Measurements from ENCODE around the gene ST3GAL3. TPM values are rescaled to one million over a fixed set of nuclear protein-coding genes. Genes with fewer than 3 reads are reported as not detected.

The ST3GAL3 gene
- total RNA-seq, 1 donor from 2014 or later, result 11.4 TPM

GRCh38 chr1:43945674-43946235, 238.4 kb downstream of the ST3GAL3 start:
- H3K4me1 ChIP-seq (ENCODE audit: insufficient read depth, low read length), result peaks cover 10% of the 10 kb centered on the region
- H3K4me2 ChIP-seq (ENCODE audit: low read length), result peak overlapping the region; percentile 87
- H3K4me3 Mint-ChIP-seq (ENCODE audit: unreplicated experiment), result peak overlapping the region; percentile 91
- peaks cover 30% of the 10 kb centered on the region for H4K20me1 ChIP-seq (ENCODE audit: insufficient read depth, low read length)
- peaks cover 7% of the 10 kb centered on the region for H3K4me1 Mint-ChIP-seq (ENCODE audit: low read depth, unreplicated experiment)
- peak overlapping the region; percentile 77 for H3K27ac Mint-ChIP-seq (ENCODE audit: unreplicated experiment)
- DNase-seq (ENCODE audit: low read depth) (no peak), FAIRE-seq (no peak)
- peak overlapping the region; percentile 63 for H3K4me3 ChIP-seq (ENCODE audit: insufficient read depth, low read depth, low read length)
- H3K27ac ChIP-seq (ENCODE audit: low read depth, low read length), result no peak overlapping the region
- no peaks in the 10 kb centered on the region for H3K9me3 ChIP-seq (ENCODE audit: insufficient read depth, low read depth, low read length)
- no peaks in the 10 kb centered on the region for H3K9me3 Mint-ChIP-seq (ENCODE audit: unreplicated experiment)
- no peaks in the 10 kb centered on the region for H3K27me3 ChIP-seq (ENCODE audit: insufficient read depth, low read length)
- H3K9ac ChIP-seq (ENCODE audit: low read length), result peak overlapping the region; percentile 96
- no peaks in the 10 kb centered on the region for H3K36me3 ChIP-seq (ENCODE audit: insufficient read depth, low read length)
- peaks cover 8% of the 10 kb centered on the region for H3K36me3 Mint-ChIP-seq (ENCODE audit: low read depth, unreplicated experiment)
- peaks cover 30% of the 10 kb centered on the region for H3K79me2 ChIP-seq (ENCODE audit: insufficient read depth, low read length)
- no peaks in the 10 kb centered on the region for H3K27me3 Mint-ChIP-seq (ENCODE audit: low read depth, unreplicated experiment)
- H2AFZ ChIP-seq (ENCODE audit: low read depth, low read length), result peak overlapping the region; percentile 95
- TF ChIP-seq EZH2 (IDR thresholded peaks at IDR 0.05; ENCODE audit: insufficient read depth, low read length) (no peak), CTCF (IDR thresholded peaks at IDR 0.05; ENCODE audit: insufficient read depth, low read depth, low read length) (no peak)

- Histone ChIP-seq H2AFZ (ENCODE audit: low read depth, low read length) (peak within 1 kb of the TSS; percentile 95), H3K9me3 (ENCODE audit: insufficient read depth, low read depth, low read length) (no peaks in the 10 kb centered on the region), H3K27ac (ENCODE audit: low read depth, low read length) (peak within 1 kb of the TSS; percentile 99), H3K4me2 (ENCODE audit: low read length) (peak within 1 kb of the TSS; percentile 87), H3K9ac (ENCODE audit: low read length) (peak within 1 kb of the TSS; percentile 96), H3K4me3 (ENCODE audit: insufficient read depth, low read depth, low read length) (peak within 1 kb of the TSS; percentile 63), H3K4me1 (ENCODE audit: insufficient read depth, low read length) (peaks cover 10% of the 10 kb centered on the region), H3K79me2 (ENCODE audit: insufficient read depth, low read length) (peaks cover 30% of the 10 kb centered on the region), H3K36me3 (ENCODE audit: insufficient read depth, low read length) (no peaks in the 10 kb centered on the region), H3K27me3 (ENCODE audit: insufficient read depth, low read length) (no peaks in the 10 kb centered on the region), H4K20me1 (ENCODE audit: insufficient read depth, low read length) (peaks cover 36% of the 10 kb centered on the region)
- peak; percentile 42 for TF ChIP-seq CTCF (IDR thresholded peaks at IDR 0.05; ENCODE audit: insufficient read depth, low read depth, low read length)
- no peak for TF ChIP-seq EZH2 (IDR thresholded peaks at IDR 0.05; ENCODE audit: insufficient read depth, low read length)
- Mint-ChIP-seq H3K4me1 (ENCODE audit: low read depth, unreplicated experiment) (peaks cover 8% of the 10 kb centered on the region), H3K4me3 (ENCODE audit: unreplicated experiment) (peak within 1 kb of the TSS; percentile 91), H3K27me3 (ENCODE audit: low read depth, unreplicated experiment) (no peaks in the 10 kb centered on the region), H3K9me3 (ENCODE audit: unreplicated experiment) (no peaks in the 10 kb centered on the region), H3K27ac (ENCODE audit: unreplicated experiment) (peak within 1 kb of the TSS; percentile 79), H3K36me3 (ENCODE audit: low read depth, unreplicated experiment) (peaks cover 8% of the 10 kb centered on the region)
- FAIRE-seq (peak; percentile 26), DNase-seq (ENCODE audit: low read depth) (peak; percentile 87)
These were observed 239.1 kb downstream of the ST3GAL3 start, which contains the start of gene IPO13 for GRCh38 chr1:43946236-43947060. TSS of gene IPO13 (plus strand) at chr1:43946950. CDS start at chr1:43947601, 651 bp downstream.

All from astrocyte (in vitro differentiated cells and primary cell).